ENCODE data around the gene VWA2. TPM values are rescaled to one million over a fixed set of nuclear protein-coding genes. Genes with fewer than 3 reads are reported as not detected.

Gene VWA2
- total RNA-seq, 2 donors from 2014 or later: 1.7 to 2.0 TPM

DNA sequence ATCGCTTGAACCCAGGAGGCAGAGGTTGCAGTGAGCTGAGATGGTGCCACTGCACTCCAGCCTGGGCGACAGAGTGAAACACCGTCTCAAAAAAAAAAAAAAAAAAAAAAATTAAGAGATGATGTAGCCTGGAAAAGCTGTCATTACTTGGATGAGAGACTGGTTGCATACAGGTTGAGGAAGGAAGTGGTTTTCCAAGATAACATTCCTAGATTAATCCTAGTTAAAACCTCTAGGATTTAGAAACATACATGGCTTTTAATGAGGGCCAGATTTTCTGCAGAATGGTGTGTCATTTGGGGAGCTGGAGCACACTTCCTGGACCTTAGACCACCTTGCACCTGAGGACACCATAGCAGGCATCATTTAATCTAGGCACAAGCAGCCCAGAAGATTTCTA, 17.8 kb downstream of the VWA2 start:
- no peaks in the 10 kb centered on the region for H3K36me3 ChIP-seq (ENCODE audit: control insufficient read depth, insufficient read depth, low read length)
- H3K9ac ChIP-seq (ENCODE audit: extremely low read depth, low read length, poor library complexity, severe bottlenecking): no peak overlapping the region
- 96 to 100% methylated on average over 1 to 3 of the region's 3 CpGs for WGBS, 2 experiments (ENCODE audit: insufficient coverage in 1 of 2, insufficient read length in 1 of 2)
- peaks cover 5% of the 10 kb centered on the region for H3K9me3 Mint-ChIP-seq
- H3K27me3 Mint-ChIP-seq (ENCODE audit: insufficient read depth): no peaks in the 10 kb centered on the region
- DNase-seq: no peak
- no peaks in the 10 kb centered on the region for H3K9me3 ChIP-seq (ENCODE audit: control insufficient read depth, low read length)
- H3K27ac Mint-ChIP-seq: no peak overlapping the region
- peaks cover 12% of the 10 kb centered on the region for H3K4me1 Mint-ChIP-seq
- no peak overlapping the region for H3K27ac ChIP-seq (ENCODE audit: low read depth, low read length)
- H3K4me3 ChIP-seq (ENCODE audit: low read length): no peak overlapping the region
- no peaks in the 10 kb centered on the region for H3K4me1 ChIP-seq (ENCODE audit: control insufficient read depth, insufficient read depth, low read length)
- TF ChIP-seq, protein P1, sequence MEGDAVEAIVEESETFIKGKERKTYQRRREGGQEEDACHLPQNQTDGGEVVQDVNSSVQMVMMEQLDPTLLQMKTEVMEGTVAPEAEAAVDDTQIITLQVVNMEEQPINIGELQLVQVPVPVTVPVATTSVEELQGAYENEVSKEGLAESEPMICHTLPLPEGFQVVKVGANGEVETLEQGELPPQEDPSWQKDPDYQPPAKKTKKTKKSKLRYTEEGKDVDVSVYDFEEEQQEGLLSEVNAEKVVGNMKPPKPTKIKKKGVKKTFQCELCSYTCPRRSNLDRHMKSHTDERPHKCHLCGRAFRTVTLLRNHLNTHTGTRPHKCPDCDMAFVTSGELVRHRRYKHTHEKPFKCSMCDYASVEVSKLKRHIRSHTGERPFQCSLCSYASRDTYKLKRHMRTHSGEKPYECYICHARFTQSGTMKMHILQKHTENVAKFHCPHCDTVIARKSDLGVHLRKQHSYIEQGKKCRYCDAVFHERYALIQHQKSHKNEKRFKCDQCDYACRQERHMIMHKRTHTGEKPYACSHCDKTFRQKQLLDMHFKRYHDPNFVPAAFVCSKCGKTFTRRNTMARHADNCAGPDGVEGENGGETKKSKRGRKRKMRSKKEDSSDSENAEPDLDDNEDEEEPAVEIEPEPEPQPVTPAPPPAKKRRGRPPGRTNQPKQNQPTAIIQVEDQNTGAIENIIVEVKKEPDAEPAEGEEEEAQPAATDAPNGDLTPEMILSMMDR (conservative IDR thresholded peaks at IDR 0.05): no peak
- H3K36me3 Mint-ChIP-seq (ENCODE audit: low read depth): peaks cover 5% of the 10 kb centered on the region
- no peak overlapping the region for H3K4me3 Mint-ChIP-seq
- H3K27me3 ChIP-seq (ENCODE audit: control insufficient read depth, insufficient read depth, low read length, poor library complexity, severe bottlenecking): no peaks in the 10 kb centered on the region

DNA sequence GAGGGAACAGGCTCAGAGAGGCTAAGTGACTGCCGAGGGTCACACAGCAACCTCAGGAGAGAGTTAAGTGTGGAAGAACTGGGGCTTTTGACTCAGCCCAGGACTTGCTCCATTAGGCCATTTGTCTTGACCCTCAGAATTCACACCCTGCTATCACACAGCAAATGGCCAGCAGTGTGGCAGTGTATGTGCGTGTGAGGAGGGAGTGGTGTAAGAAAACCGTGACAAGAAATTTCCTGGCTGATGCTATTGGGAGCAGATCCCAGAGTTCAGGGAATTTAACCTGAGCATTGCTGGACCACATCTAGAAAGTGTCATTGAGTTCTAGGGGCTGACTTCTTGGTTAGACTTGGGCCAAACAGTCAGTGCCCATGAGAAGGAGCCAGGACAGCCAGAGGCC, 18.4 kb downstream of the VWA2 start:
- TF ChIP-seq, protein P1 (conservative IDR thresholded peaks at IDR 0.05): no peak
- peaks cover 5% of the 10 kb centered on the region for H3K9me3 Mint-ChIP-seq
- no peaks in the 10 kb centered on the region for H3K9me3 ChIP-seq (ENCODE audit: control insufficient read depth, low read length)
- H3K36me3 Mint-ChIP-seq (ENCODE audit: low read depth): peaks cover 5% of the 10 kb centered on the region
- no peak overlapping the region for H3K4me3 ChIP-seq (ENCODE audit: low read length)
- no peak overlapping the region for H3K4me3 Mint-ChIP-seq
- H3K27me3 Mint-ChIP-seq (ENCODE audit: insufficient read depth): no peaks in the 10 kb centered on the region
- no peak overlapping the region for H3K27ac Mint-ChIP-seq
- no peak overlapping the region for H3K27ac ChIP-seq (ENCODE audit: low read depth, low read length)
- H3K4me1 ChIP-seq (ENCODE audit: control insufficient read depth, insufficient read depth, low read length): no peaks in the 10 kb centered on the region
- no peaks in the 10 kb centered on the region for H3K36me3 ChIP-seq (ENCODE audit: control insufficient read depth, insufficient read depth, low read length)
- no peak for DNase-seq
- 85 to 93% methylated on average over 2 to 3 of the region's 3 CpGs for WGBS, 2 experiments (ENCODE audit: insufficient coverage in 1 of 2, insufficient read length in 1 of 2)
- H3K9ac ChIP-seq (ENCODE audit: extremely low read depth, low read length, poor library complexity, severe bottlenecking): no peak overlapping the region
- H3K27me3 ChIP-seq (ENCODE audit: control insufficient read depth, insufficient read depth, low read length, poor library complexity, severe bottlenecking): no peaks in the 10 kb centered on the region
- H3K4me1 Mint-ChIP-seq: peaks cover 15% of the 10 kb centered on the region

DNA sequence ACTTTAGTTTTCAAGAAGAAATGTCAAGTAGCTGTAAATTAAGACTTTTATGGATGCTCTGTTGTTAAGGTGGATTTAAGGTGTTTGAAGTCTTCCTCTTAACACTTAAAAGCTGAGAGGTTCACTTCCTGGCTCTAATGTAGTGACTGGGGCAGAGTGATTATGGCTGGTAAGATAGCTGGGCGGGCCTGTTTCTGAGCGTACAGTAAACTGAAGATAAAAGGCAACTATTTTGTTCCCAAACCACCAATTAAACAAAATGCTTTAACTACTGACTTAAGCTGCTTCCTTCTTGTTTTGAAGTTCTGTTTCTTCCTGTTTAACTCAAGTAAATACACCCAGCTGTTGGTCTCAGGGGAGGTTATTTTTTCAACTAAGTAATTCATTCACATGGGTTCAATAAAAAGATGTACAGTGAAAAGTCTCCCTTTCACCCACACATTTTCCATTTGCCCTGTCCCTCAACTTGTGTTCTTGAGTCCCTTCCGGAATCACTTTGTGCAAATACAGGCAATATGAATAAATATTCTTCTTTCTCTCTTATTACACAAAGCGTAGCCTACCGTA, 19.3 kb downstream of the VWA2 start:
- peaks cover 3% of the 10 kb centered on the region for H3K36me3 Mint-ChIP-seq (ENCODE audit: low read depth)
- no peaks in the 10 kb centered on the region for H3K4me1 ChIP-seq (ENCODE audit: control insufficient read depth, insufficient read depth, low read length)
- H3K27ac Mint-ChIP-seq: no peak overlapping the region
- no peak overlapping the region for H3K4me3 Mint-ChIP-seq
- no peaks in the 10 kb centered on the region for H3K27me3 ChIP-seq (ENCODE audit: control insufficient read depth, insufficient read depth, low read length, poor library complexity, severe bottlenecking)
- peaks cover 2% of the 10 kb centered on the region for H3K9me3 Mint-ChIP-seq
- WGBS, 2 experiments (ENCODE audit: insufficient coverage in 1 of 2, insufficient read length in 1 of 2): 94 to 97% methylated on average over 3 to 5 of the region's 5 CpGs
- no peak overlapping the region for H3K27ac ChIP-seq (ENCODE audit: low read depth, low read length)
- H3K9ac ChIP-seq (ENCODE audit: extremely low read depth, low read length, poor library complexity, severe bottlenecking): no peak overlapping the region
- no peaks in the 10 kb centered on the region for H3K27me3 Mint-ChIP-seq (ENCODE audit: insufficient read depth)
- H3K36me3 ChIP-seq (ENCODE audit: control insufficient read depth, insufficient read depth, low read length): no peaks in the 10 kb centered on the region
- TF ChIP-seq, protein P1 (conservative IDR thresholded peaks at IDR 0.05): no peak
- H3K4me1 Mint-ChIP-seq: peaks cover 16% of the 10 kb centered on the region
- no peak for DNase-seq
- H3K4me3 ChIP-seq (ENCODE audit: low read length): no peak overlapping the region
- H3K9me3 ChIP-seq (ENCODE audit: control insufficient read depth, low read length): no peaks in the 10 kb centered on the region
